HG03575 (cell line): Measurements from ENCODE around the gene CD52.

ENCODE experiments used
- ATAC-seq: cut with Tn5 transposase; IDR thresholded peaks from one replicate; pipeline ENCODE4 v1.9.1; 2021; ENCODE audit not compliant: unreplicated experiment, insufficient number of reproducible peaks, low FRiP score; ENCODE audit errors: extremely low read depth

Gene CD52

DNA sequence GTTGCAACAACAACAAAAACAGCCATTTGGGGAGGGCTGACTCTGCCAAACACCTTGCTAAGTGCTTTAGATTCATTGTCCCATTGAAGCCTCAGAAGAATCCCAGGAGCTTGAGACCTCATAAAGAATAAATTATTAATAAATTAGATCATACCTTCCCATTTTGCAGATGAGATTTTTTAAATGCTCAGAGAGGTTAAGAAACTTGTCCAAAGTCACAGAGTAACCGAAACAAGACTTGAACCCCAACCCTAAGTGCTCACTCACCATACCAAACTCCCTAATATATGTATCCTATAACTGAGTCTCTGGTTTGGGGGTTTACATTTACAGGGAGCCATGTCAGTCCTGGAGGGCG, 32.6 kb downstream of the CD52 start:
- ATAC-seq: no peak

GRCh38 chr1:26350701-26351589, 33.2 kb downstream of the CD52 start:
- ATAC-seq: no peak

DNA sequence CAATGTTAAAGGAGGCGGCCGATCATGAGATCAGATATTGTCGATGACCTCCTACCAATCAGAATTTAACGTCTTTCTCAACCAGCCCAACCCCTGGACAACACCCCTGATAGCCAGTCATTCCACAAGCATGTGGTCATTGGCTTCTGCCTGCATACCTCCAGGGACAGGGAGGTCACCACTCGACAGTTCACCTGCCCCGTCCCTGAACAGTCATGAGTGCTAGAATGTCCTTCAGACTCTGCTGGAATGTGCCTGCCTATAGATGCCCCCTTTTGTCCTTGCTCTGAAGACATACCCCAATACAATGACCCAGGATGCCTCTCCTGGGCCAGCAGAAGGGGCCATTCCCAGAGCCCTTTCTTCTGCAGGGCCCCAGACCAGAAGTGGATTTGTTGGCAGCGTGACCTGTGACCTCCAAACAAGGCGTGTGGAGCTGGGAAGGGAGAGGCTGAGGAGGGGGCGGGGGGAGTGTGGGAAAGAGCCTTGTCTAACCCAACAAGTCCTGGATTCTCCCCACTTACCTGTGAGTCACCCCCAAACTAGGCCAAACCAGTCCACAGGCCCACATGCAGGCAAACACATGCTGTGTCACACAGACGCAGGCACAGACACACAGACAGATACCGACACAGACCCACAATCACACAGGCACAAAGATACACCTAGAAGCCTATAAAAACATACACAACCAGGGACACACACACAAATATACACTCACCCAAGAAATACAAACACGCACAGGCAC, 34.0 kb downstream of the CD52 start:
- no peak for ATAC-seq

DNA sequence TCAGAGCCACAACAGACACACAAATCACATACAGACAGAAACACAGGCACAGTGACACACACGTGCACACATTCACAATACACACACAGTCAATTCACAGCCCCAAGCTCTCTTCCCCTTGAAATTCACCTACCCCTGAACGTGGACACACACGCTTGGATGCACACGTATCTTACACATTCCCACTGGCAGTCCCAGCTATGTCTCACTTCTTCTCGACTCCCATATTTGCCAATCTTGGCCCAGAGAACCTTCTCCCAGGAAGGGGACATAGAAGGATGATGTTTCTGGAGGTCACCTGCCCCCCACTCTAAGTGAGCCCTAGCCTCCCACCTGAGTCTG, 34.6 kb downstream of the CD52 start:
- no peak for ATAC-seq

DNA sequence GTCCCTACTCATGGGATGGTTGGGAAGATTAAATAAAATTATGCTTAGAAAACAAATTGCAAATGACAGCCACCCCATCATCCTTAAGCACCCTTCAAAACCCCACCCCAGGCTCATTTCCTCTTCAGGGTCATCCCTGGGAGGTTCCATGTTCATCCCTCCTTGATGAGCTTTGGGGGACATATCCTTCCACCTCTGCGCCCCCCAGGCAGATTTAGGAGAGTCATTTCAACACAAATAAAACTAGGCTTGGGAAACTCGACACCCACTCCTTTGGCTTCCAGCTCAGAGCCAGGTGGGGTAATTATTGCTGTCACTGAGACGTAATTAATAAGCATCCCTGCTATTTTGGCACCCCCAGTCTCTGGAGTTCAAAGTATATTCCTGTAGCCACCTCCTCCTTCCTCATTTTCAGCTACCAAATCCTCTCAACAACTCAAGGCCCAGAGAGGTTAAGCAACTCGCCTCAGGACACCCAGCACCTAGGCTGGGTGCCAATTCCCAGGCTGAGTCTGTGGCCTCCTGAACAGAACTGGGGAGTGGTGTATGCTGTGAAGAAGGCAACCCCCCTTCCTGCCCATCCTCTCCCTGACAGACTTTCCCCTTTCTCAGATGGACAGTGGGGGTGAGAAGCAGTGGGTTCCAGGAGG, 35.6 kb downstream of the CD52 start:
- ATAC-seq: no peak

- no peak for ATAC-seq
These were observed 36.4 kb downstream of the CD52 start, which contains the start of gene CRYBG2 for GRCh38 chr1:26353976-26354820. CRYBG2 (minus strand) TSS chr1:26354130; CDS start chr1:26346657, 7,473 bp downstream.

DNA sequence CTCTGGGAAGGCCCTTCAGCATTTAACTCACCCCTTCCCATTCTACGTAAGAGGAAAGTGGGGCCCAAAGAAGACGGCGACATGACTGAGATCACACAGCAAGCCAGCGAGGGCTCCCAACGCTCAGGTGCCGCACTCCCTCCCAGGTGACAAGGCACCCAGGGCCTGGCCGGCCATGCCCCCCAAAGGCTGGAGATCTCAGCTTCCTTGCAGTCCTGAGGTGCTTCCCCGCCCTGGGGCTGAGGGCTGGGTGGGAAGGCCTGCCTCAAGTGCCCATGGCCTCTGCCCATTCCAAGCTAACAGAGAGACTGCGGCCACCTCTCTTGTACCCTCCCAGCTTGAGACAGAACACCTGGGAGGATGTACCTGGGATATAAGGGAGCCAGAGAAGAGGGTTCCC, 37.2 kb downstream of the CD52 start:
- no peak for ATAC-seq

DNA sequence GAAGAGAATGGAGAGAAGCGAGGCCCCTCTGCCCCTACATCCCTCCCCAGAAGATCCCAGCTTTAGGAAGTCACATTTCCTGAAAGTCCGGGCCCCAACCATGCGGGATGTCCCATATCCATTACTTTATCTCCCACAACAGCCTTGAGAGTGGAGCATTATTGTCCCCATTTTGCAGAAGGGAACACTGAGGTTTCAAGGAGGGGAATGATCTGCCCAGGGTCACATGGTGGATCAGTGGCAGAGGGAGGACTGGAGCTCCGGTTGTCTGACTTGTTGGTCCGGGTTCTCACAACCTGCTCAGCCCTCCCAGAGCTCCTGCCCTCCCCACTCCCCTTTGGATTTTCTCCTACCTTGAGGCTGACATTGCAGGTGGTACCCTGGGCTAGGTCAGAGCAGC, 38.3 kb downstream of the CD52 start:
- ATAC-seq: no peak

DNA sequence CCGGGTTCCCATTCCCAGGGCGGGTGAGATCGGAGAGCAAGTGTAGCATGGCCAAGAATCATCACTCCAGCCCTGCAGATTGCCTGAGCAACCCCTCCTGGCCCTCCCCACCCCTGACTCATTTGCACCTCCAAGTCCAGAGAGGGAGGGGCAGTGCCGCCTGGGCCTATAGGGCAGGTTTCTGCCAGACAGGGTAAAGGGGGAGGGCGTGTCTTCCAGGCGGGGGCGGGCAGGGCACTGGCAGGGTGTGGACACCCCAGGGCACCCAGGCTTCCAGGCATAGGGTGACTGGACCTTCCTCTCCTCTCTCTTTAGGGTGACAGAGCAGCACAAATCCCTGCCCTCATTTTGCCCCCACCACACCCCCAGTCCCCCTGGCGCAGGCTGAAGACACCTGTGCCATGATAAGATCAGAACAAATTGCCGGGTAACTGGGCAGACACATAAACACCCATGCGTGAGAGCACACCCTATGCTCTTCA, 39.4 kb downstream of the CD52 start:
- ATAC-seq: no peak

GRCh38 chr1:26358411-26359384, 40.9 kb downstream of the CD52 start:
- no peak for ATAC-seq

DNA sequence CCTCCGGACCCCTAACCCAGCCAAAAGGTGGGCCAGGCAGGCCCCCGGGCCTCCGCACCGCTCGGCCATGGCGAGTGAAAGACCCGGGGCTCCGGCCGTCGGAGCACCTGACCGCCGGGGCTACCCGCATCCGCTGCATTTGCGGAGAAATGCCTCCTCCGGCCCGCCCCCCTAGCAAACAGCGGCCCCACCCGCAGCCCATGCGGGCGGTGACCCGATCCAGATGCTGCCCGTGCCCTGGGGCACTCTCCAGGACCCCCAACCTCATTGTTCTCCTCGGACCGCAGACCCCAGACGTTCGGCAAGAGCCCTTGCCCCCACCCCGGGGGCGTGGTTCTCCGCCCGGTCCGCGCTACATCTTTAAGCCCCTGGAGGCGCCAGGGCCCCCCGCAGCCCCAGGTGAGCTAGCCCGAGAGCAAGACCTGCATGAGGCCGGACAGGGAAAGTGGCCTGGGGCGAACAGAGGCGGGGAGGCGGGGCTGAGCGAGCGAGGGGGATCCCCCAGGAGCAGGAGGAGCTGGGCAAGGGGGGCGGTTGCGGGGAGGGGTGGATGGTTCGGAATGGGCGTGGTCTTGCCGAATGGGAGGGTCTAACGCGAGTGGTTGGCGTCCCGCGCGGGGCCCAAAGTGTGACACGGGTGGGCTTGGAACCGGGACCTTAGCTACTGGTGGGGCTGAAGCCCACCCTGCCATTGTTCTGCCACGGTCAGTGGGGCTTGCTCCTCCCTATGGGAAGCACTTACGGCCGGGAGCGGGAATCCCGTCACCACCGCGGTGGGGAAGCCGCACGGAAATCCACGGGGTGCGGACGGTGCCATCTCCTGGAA, 42.4 kb downstream of the CD52 start:
- no peak for ATAC-seq

- ATAC-seq: no peak
These were observed 43.2 kb downstream of the CD52 start for GRCh38 chr1:26360807-26361604.

DNA sequence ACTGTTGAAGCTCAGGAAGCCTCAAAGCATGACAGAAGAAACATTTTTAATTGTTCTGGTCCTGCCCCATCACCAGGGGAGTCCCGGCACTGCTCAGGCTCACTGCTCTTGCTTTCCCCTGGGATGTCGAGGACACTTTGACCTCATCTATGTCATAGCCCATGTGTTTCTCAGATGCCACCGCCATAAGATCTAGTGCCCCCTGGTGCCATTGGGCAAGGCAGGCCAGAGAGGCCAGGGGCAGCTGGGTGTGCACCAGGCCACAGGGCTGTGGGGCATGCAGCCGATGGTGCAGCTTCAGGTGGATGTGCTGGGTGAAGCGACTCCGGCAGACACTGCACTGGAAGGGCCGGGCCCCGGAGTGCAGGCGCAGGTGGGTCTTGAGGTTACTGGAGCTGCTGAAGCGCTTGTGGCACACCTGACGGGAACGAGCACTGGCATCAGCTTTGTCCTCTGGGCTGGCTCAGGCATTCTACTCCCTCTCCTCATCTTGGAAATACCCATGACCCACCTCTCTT, 43.9 kb downstream of the CD52 start:
- no peak for ATAC-seq

- no peak for ATAC-seq
These were observed 44.6 kb downstream of the CD52 start for GRCh38 chr1:26362331-26362730.

GRCh38 chr1:26363549-26364448, 46.0 kb downstream of the CD52 start:
- no peak for ATAC-seq
